Measurements from ENCODE around the gene MTCL1. TPM values are rescaled to one million over a fixed set of nuclear protein-coding genes. Genes with fewer than 3 reads are reported as not detected.

MTCL1 gene
- total RNA-seq, 1 donor from 2014 or later: 59.3 TPM

GRCh38 chr18:8818982-8819381 lies 113.6 kb downstream of the MTCL1 start:
- FAIRE-seq: no peak

GRCh38 chr18:8820396-8821082 lies 115.2 kb downstream of the MTCL1 start:
- no peaks in the 10 kb centered on the region for H3K27me3 Mint-ChIP-seq (ENCODE audit: low read depth, unreplicated experiment)
- FAIRE-seq: no peak
- DNase-seq (ENCODE audit: low read depth): no peak
- no peaks in the 10 kb centered on the region for H3K27me3 ChIP-seq (ENCODE audit: insufficient read depth, low read length)
- no peaks in the 10 kb centered on the region for H3K9me3 ChIP-seq (ENCODE audit: insufficient read depth, low read depth, low read length)
- H3K4me2 ChIP-seq (ENCODE audit: low read length): no peak overlapping the region
- H3K36me3 ChIP-seq (ENCODE audit: insufficient read depth, low read length): peaks cover 61% of the 10 kb centered on the region
- peaks cover 35% of the 10 kb centered on the region for H3K36me3 Mint-ChIP-seq (ENCODE audit: low read depth, unreplicated experiment)
- H3K4me1 Mint-ChIP-seq (ENCODE audit: low read depth, unreplicated experiment): peaks cover 15% of the 10 kb centered on the region
- H3K79me2 ChIP-seq (ENCODE audit: insufficient read depth, low read length): no peaks in the 10 kb centered on the region
- no peak overlapping the region for H3K27ac ChIP-seq (ENCODE audit: low read depth, low read length)
- H3K4me1 ChIP-seq (ENCODE audit: insufficient read depth, low read length): peaks cover 7% of the 10 kb centered on the region
- no peak overlapping the region for H3K4me3 ChIP-seq (ENCODE audit: insufficient read depth, low read depth, low read length)
- no peak overlapping the region for H3K4me3 Mint-ChIP-seq (ENCODE audit: unreplicated experiment)
- TF ChIP-seq CTCF (IDR thresholded peaks at IDR 0.05; ENCODE audit: insufficient read depth, low read depth, low read length) (no peak), EZH2 (IDR thresholded peaks at IDR 0.05; ENCODE audit: insufficient read depth, low read length) (no peak)
- no peak overlapping the region for H3K27ac Mint-ChIP-seq (ENCODE audit: unreplicated experiment)
- no peaks in the 10 kb centered on the region for H4K20me1 ChIP-seq (ENCODE audit: insufficient read depth, low read length)
- H2AFZ ChIP-seq (ENCODE audit: low read depth, low read length): no peak overlapping the region
- H3K9me3 Mint-ChIP-seq (ENCODE audit: unreplicated experiment): no peaks in the 10 kb centered on the region
- no peak overlapping the region for H3K9ac ChIP-seq (ENCODE audit: low read length)

More at GRCh38 chr18:8818982-8819381, 113.6 kb downstream of the MTCL1 start:
- H3K27ac Mint-ChIP-seq (ENCODE audit: unreplicated experiment): no peak overlapping the region
- no peak overlapping the region for H3K4me3 Mint-ChIP-seq (ENCODE audit: unreplicated experiment)
- peaks cover 28% of the 10 kb centered on the region for H3K36me3 Mint-ChIP-seq (ENCODE audit: low read depth, unreplicated experiment)
- no peaks in the 10 kb centered on the region for H3K27me3 ChIP-seq (ENCODE audit: insufficient read depth, low read length)
- H2AFZ ChIP-seq (ENCODE audit: low read depth, low read length): no peak overlapping the region
- peaks cover 15% of the 10 kb centered on the region for H3K4me1 ChIP-seq (ENCODE audit: insufficient read depth, low read length)
- H3K9ac ChIP-seq (ENCODE audit: low read length): no peak overlapping the region
- no peak overlapping the region for H3K27ac ChIP-seq (ENCODE audit: low read depth, low read length)
- no peak overlapping the region for H3K4me2 ChIP-seq (ENCODE audit: low read length)
- H4K20me1 ChIP-seq (ENCODE audit: insufficient read depth, low read length): no peaks in the 10 kb centered on the region
- H3K27me3 Mint-ChIP-seq (ENCODE audit: low read depth, unreplicated experiment): no peaks in the 10 kb centered on the region
- H3K4me3 ChIP-seq (ENCODE audit: insufficient read depth, low read depth, low read length): no peak overlapping the region
- no peaks in the 10 kb centered on the region for H3K79me2 ChIP-seq (ENCODE audit: insufficient read depth, low read length)
- no peak for TF ChIP-seq EZH2 (IDR thresholded peaks at IDR 0.05; ENCODE audit: insufficient read depth, low read length)
- TF ChIP-seq CTCF (IDR thresholded peaks at IDR 0.05; ENCODE audit: insufficient read depth, low read depth, low read length): no peak
- no peak for DNase-seq (ENCODE audit: low read depth)
- peaks cover 23% of the 10 kb centered on the region for H3K4me1 Mint-ChIP-seq (ENCODE audit: low read depth, unreplicated experiment)
- H3K9me3 ChIP-seq (ENCODE audit: insufficient read depth, low read depth, low read length): no peaks in the 10 kb centered on the region
- no peaks in the 10 kb centered on the region for H3K9me3 Mint-ChIP-seq (ENCODE audit: unreplicated experiment)
- H3K36me3 ChIP-seq (ENCODE audit: insufficient read depth, low read length): peaks cover 59% of the 10 kb centered on the region

- Mint-ChIP-seq H3K9me3 (ENCODE audit: unreplicated experiment) (no peaks in the 10 kb centered on the region), H3K36me3 (ENCODE audit: low read depth, unreplicated experiment) (peaks cover 35% of the 10 kb centered on the region), H3K27ac (ENCODE audit: unreplicated experiment) (no peak overlapping the region), H3K27me3 (ENCODE audit: low read depth, unreplicated experiment) (no peaks in the 10 kb centered on the region), H3K4me3 (ENCODE audit: unreplicated experiment) (no peak overlapping the region), H3K4me1 (ENCODE audit: low read depth, unreplicated experiment) (peaks cover 15% of the 10 kb centered on the region)
- Histone ChIP-seq H3K27ac (ENCODE audit: low read depth, low read length) (no peak overlapping the region), H3K4me1 (ENCODE audit: insufficient read depth, low read length) (peaks cover 7% of the 10 kb centered on the region), H3K36me3 (ENCODE audit: insufficient read depth, low read length) (peaks cover 56% of the 10 kb centered on the region), H3K4me2 (ENCODE audit: low read length) (no peak overlapping the region), H2AFZ (ENCODE audit: low read depth, low read length) (no peak overlapping the region), H3K79me2 (ENCODE audit: insufficient read depth, low read length) (no peaks in the 10 kb centered on the region), H3K27me3 (ENCODE audit: insufficient read depth, low read length) (no peaks in the 10 kb centered on the region), H3K9ac (ENCODE audit: low read length) (no peak overlapping the region), H4K20me1 (ENCODE audit: insufficient read depth, low read length) (no peaks in the 10 kb centered on the region), H3K4me3 (ENCODE audit: insufficient read depth, low read depth, low read length) (no peak overlapping the region), H3K9me3 (ENCODE audit: insufficient read depth, low read depth, low read length) (no peaks in the 10 kb centered on the region)
- no peak for TF ChIP-seq EZH2 (IDR thresholded peaks at IDR 0.05; ENCODE audit: insufficient read depth, low read length)
- TF ChIP-seq CTCF (IDR thresholded peaks at IDR 0.05; ENCODE audit: insufficient read depth, low read depth, low read length): no peak
- no peak for FAIRE-seq
- no peak for DNase-seq (ENCODE audit: low read depth)
Observed at GRCh38 chr18:8821083-8821465, 115.7 kb downstream of the MTCL1 start.
